HepG2 (cell line): Measurements from ENCODE around the gene KRTDAP. TPM values are rescaled to one million over a fixed set of nuclear protein-coding genes. Genes with fewer than 3 reads are reported as not detected.
A peak's percentile ranks its signal among the peaks of the same experiment; 100 is the strongest.

Source experiments
- AGO2 ChIP-seq: fragments of 200-400 bp; formaldehyde crosslinking; optimal IDR thresholded peaks from 2 replicates; pipeline ENCODE3; 2017; ENCODE audit warnings: mild to moderate bottlenecking, low read depth, low read length, moderate library complexity
- FOXP4 ChIP-seq: sonication (generic); formaldehyde crosslinking; IDR thresholded peaks from 2 replicates; pipeline ENCODE4 v1.4.0; 2020; ENCODE audit warnings: missing genetic modification reagents
- HOXA7 ChIP-seq: sonication (generic); formaldehyde crosslinking; IDR thresholded peaks from 2 replicates; pipeline ENCODE4 v1.8.1; 2022; ENCODE audit warnings: mild to moderate bottlenecking, missing genetic modification reagents, moderate library complexity
- NCOR1 ChIP-seq: fragments of 200-600 bp; sonication (generic); IDR thresholded peaks from 2 replicates; pipeline ENCODE4 v1.7.0; 2017; ENCODE audit warnings: antibody characterized with exemption, low read length, borderline replicate concordance
- PREB ChIP-seq: sonication (generic); formaldehyde crosslinking; IDR thresholded peaks from 2 replicates; pipeline ENCODE4 v1.4.0; 2020; ENCODE audit warnings: missing genetic modification reagents
- RARA ChIP-seq: IDR thresholded peaks from 2 replicates; pipeline ENCODE4 v1.6.1; 2016; ENCODE audit warnings: missing genetic modification reagents, missing compliant biosample characterization
- REPIN1 ChIP-seq: sonication (generic); formaldehyde crosslinking; IDR thresholded peaks from 2 replicates; pipeline ENCODE4 v1.8.0; 2022; ENCODE audit warnings: missing genetic modification reagents, low read depth, mild to moderate bottlenecking, borderline replicate concordance
- RORA ChIP-seq: sonication (generic); formaldehyde crosslinking; IDR thresholded peaks from 2 replicates; pipeline ENCODE4 v1.5.0; 2020; ENCODE audit warnings: mild to moderate bottlenecking, missing genetic modification reagents, moderate library complexity
- RXRB ChIP-seq: IDR thresholded peaks from 2 replicates; pipeline ENCODE4 v1.6.1; 2016; ENCODE audit warnings: borderline replicate concordance, missing genetic modification reagents, missing compliant biosample characterization
- SMARCC2 ChIP-seq: fragments of 450-650 bp; IDR thresholded peaks from 2 replicates; pipeline ENCODE4 v1.6.1; 2017; ENCODE audit warnings: antibody characterized with exemption, mild to moderate bottlenecking
- ZNF20 ChIP-seq: sonication (generic); formaldehyde crosslinking; IDR thresholded peaks from 2 replicates; pipeline ENCODE4 v1.4.0; 2020; ENCODE audit warnings: mild to moderate bottlenecking, moderate library complexity, missing genetic modification reagents
- ZNF414 ChIP-seq: sonication (generic); formaldehyde crosslinking; IDR thresholded peaks from 2 replicates; pipeline ENCODE4 v1.5.0; 2020; ENCODE audit warnings: missing genetic modification reagents
- ZNF563 ChIP-seq: sonication (generic); formaldehyde crosslinking; IDR thresholded peaks from 2 replicates; pipeline ENCODE4 v1.8.0; 2022; ENCODE audit warnings: mild to moderate bottlenecking, moderate library complexity, missing genetic modification reagents
- ZNF749 ChIP-seq: sonication (generic); formaldehyde crosslinking; IDR thresholded peaks from 2 replicates; pipeline ENCODE4 v1.8.0; 2022; ENCODE audit warnings: mild to moderate bottlenecking, missing genetic modification reagents, moderate library complexity, borderline replicate concordance
- polyA plus RNA-seq, 8 experiments: library from polyadenylated mRNA; depleted of rRNA in 3 of 8; stranded (reverse) in 7 of 8; unstranded in 1 of 8; fragments of >200 nt; fragmentation: Illumina TruSeq in 4 of 8; extraction: Trizol in 4 of 8; gene quantifications; 2 replicates each; pipeline versions ENCODE4 v1.2.1 to v1.2.3, GENCODE V29; 2011 to 2016; ENCODE audit warnings: low read depth in 4 of 8, missing spikeins in 1 of 8, mixed read lengths in 1 of 8; ENCODE audit not compliant: insufficient read depth in 1 of 8
- total RNA-seq, 5 experiments: library from RNA; depleted of rRNA; stranded (reverse); fragments of >200 nt; fragmentation: Illumina TruSeq; extraction: Trizol; gene quantifications; 2 replicates each; pipeline ENCODE4 v1.2.3, GENCODE V29; 2016; ENCODE audit warnings: low read depth in 1 of 5
- TF ChIP-seq, protein P1 (sequence below): sonication (generic); formaldehyde crosslinking; IDR thresholded peaks from 2 replicates; pipeline ENCODE4 v1.4.0; 2020; ENCODE audit warnings: missing genetic modification reagents, mild to moderate bottlenecking, borderline replicate concordance
- TF ChIP-seq, protein P2 (sequence below), 2 experiments: sonication (generic) in 1 of 2; formaldehyde crosslinking in 1 of 2; IDR thresholded peaks; 2 replicates each; pipeline versions ENCODE4 v1.6.1 to v1.9.0; 2014 to 2022; ENCODE audit warnings: antibody characterized with exemption in 1 of 2, borderline replicate concordance in 1 of 2, inconsistent platforms in 1 of 2, low read depth in 1 of 2, missing genetic modification reagents in 1 of 2

Gene KRTDAP
- total and polyA plus RNA-seq, 2 of the 13 experiments (the other 11 are each of a cell fraction or from before 2014, with no cell fraction given) = 0.86 to 1.5 TPM

DNA sequence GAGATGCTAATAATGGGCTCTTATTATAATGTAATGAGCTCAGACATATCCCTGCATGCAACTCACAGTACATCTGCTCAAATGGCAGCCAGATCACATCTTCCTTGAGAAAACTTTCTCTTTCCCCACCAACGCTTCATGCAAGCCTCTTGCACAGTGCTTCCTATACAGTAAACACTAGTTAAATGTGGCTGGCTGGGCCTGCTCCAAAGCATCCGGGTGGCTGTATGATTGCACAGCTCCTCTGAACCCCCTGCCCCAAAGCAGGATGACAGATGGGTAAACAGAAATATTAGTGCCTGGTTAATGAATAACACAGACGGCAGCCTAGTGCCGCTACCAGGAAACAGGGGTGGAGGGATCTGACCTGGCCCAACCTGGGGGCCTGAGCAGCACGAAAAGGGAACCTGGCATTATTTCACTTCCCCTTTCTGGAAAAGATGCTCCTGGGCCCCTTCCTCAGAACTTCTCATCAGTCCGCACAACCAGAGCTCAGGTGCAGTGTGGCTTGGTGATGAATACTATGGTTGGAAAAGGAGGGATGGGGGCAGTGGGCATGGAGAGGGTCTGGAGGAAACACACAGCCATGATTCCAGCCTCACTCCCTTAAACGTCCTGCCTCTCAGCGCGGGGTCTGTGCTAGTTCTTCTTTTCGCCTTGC, 31.4 kb downstream of the KRTDAP start (continued):
- TF ChIP-seq AGO2 (no peak), RXRB (peak; percentile 95), HOXA7 (CRISPR knock-in tag) (no peak), PREB (CRISPR knock-in tag) (no peak), ZNF20 (no peak), ZNF563 (CRISPR knock-in tag) (no peak), REPIN1 (CRISPR knock-in tag) (peak; percentile 63; the same call in 1 of the 2 replicates), ZNF414 (CRISPR knock-in tag) (no peak), ZNF749 (CRISPR knock-in tag) (no peak), NCOR1 (no peak; the same call in 1 of the 2 replicates), RARA (CRISPR knock-in tag) (peak; percentile 81), FOXP4 (CRISPR knock-in tag) (peak; percentile 92), RORA (CRISPR knock-in tag) (no peak), SMARCC2 (no peak)
- TF ChIP-seq, protein P1, sequence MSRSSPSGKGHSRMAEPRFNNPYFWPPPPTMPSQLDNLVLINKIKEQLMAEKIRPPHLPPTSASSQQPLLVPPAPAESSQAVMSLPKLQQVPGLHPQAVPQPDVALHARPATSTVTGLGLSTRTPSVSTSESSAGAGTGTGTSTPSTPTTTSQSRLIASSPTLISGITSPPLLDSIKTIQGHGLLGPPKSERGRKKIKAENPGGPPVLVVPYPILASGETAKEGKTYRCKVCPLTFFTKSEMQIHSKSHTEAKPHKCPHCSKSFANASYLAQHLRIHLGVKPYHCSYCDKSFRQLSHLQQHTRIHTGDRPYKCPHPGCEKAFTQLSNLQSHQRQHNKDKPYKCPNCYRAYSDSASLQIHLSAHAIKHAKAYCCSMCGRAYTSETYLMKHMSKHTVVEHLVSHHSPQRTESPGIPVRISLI (CRISPR knock-in tag) = peak; percentile 62; the same call in 1 of the 2 replicates
- TF ChIP-seq, protein P2, sequence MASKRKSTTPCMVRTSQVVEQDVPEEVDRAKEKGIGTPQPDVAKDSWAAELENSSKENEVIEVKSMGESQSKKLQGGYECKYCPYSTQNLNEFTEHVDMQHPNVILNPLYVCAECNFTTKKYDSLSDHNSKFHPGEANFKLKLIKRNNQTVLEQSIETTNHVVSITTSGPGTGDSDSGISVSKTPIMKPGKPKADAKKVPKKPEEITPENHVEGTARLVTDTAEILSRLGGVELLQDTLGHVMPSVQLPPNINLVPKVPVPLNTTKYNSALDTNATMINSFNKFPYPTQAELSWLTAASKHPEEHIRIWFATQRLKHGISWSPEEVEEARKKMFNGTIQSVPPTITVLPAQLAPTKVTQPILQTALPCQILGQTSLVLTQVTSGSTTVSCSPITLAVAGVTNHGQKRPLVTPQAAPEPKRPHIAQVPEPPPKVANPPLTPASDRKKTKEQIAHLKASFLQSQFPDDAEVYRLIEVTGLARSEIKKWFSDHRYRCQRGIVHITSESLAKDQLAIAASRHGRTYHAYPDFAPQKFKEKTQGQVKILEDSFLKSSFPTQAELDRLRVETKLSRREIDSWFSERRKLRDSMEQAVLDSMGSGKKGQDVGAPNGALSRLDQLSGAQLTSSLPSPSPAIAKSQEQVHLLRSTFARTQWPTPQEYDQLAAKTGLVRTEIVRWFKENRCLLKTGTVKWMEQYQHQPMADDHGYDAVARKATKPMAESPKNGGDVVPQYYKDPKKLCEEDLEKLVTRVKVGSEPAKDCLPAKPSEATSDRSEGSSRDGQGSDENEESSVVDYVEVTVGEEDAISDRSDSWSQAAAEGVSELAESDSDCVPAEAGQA (IDR thresholded peaks at IDR 0.05; ENCODE audit: low read depth) = no peak
- TF ChIP-seq, protein P2 (CRISPR knock-in tag; IDR thresholded peaks at IDR 0.05; ENCODE audit: borderline replicate concordance) = no peak; the same call in 1 of the 2 replicates
